GM23338 (cell line): ENCODE measurements around the gene CPXM2.
"Not testable (repeated sequence)": the region's sequence is repeated elsewhere in the genome, so short reads cannot be mapped to it uniquely, and the experiment has no call there.

Experiments used
- CREB1 ChIP-seq: fragments of 250-450 bp; sonication (Bioruptor Pico); IDR thresholded peaks from 2 replicates; pipeline ENCODE4 v1.5.0; 2020; ENCODE audit warnings: low read depth, mild to moderate bottlenecking, moderate library complexity
- CTCF ChIP-seq, 2 experiments: fragments of 200-600 bp in 1 of 2; sonication (generic) in 1 of 2; conservative IDR thresholded peaks; 2 replicates each; pipeline versions ENCODE4 v1.5.1 to v1.6.1; 2016 to 2017; ENCODE audit warnings: antibody characterized with exemption in 2 of 2, low read depth in 2 of 2, mild to moderate bottlenecking in 2 of 2, moderate library complexity in 1 of 2
- ETS1 ChIP-seq: IDR thresholded peaks from 2 replicates; pipeline ENCODE4 v1.6.1; 2016; ENCODE audit warnings: antibody characterized with exemption
- EZH2 ChIP-seq: fragments of 200-600 bp; sonication (generic); IDR thresholded peaks from one replicate; pipeline ENCODE4 v1.8.0; 2017; ENCODE audit warnings: antibody characterized with exemption, mild to moderate bottlenecking, low read depth; ENCODE audit not compliant: unreplicated experiment
- EZH2phosphoT487 ChIP-seq: fragments of 200-600 bp; sonication (generic); IDR thresholded peaks from one replicate; pipeline ENCODE4 v1.8.1; 2018; ENCODE audit warnings: antibody characterized with exemption; ENCODE audit not compliant: unreplicated experiment
- JUNB ChIP-seq: IDR thresholded peaks from one replicate; pipeline ENCODE4 v1.6.1; 2016; ENCODE audit warnings: antibody characterized with exemption; ENCODE audit not compliant: unreplicated experiment
- NANOG ChIP-seq: IDR thresholded peaks from 2 replicates; pipeline ENCODE4 v1.6.1; 2016; ENCODE audit warnings: antibody characterized with exemption, borderline replicate concordance
- POLR2AphosphoS5 ChIP-seq: IDR thresholded peaks from 2 replicates; pipeline ENCODE4 v1.6.1; 2016; ENCODE audit warnings: antibody characterized with exemption, low read depth
- REST ChIP-seq: IDR thresholded peaks from one replicate; pipeline ENCODE4 v1.6.1; 2018; ENCODE audit warnings: antibody characterized with exemption; ENCODE audit not compliant: unreplicated experiment
- STAT1 ChIP-seq: IDR thresholded peaks from one replicate; pipeline ENCODE4 v1.6.1; 2016; ENCODE audit warnings: antibody characterized with exemption; ENCODE audit not compliant: unreplicated experiment
- ZNF331 ChIP-seq: fragments of 250-450 bp; sonication (Bioruptor Pico); IDR thresholded peaks from 2 replicates; pipeline ENCODE4 v1.5.0; 2020; ENCODE audit warnings: low read depth, mild to moderate bottlenecking, moderate library complexity

- TF ChIP-seq CTCF (conservative IDR thresholded peaks at IDR 0.05; ENCODE audit: low read depth in 2 of 2); CREB1 (CRISPR knock-in tag); ZNF331 (CRISPR knock-in tag); JUNB; EZH2phosphoT487; POLR2AphosphoS5; EZH2; STAT1; NANOG; REST; ETS1: not testable (repeated sequence)
Observed at GRCh38 chr10:123736917-123737316, 154.7 kb downstream of the CPXM2 start.
